Breast epithelium (tissue), 3 donors: ENCODE results near the gene RBL2.

Source experiments
- POLR2A ChIP-seq: fragments of 450-650 bp; IDR thresholded peaks from one replicate; pipeline ENCODE4 v1.6.1; 2016; ENCODE audit warnings: antibody characterized with exemption, mild to moderate bottlenecking, moderate library complexity
- POLR2AphosphoS5 ChIP-seq, 3 donors: sonication (generic); formaldehyde crosslinking; IDR thresholded peaks; one replicate each; pipeline ENCODE4 v1.6.1; 2017; ENCODE audit warnings: antibody characterized with exemption in 3 of 3
- TF ChIP-seq, protein P1 (sequence below), 3 donors: fragments of 450-650 bp; IDR thresholded peaks; one replicate each; pipeline ENCODE4 v1.5.1; 2016 to 2017; ENCODE audit warnings: antibody characterized with exemption in 3 of 3, mild to moderate bottlenecking in 3 of 3, moderate library complexity in 3 of 3

DNA sequence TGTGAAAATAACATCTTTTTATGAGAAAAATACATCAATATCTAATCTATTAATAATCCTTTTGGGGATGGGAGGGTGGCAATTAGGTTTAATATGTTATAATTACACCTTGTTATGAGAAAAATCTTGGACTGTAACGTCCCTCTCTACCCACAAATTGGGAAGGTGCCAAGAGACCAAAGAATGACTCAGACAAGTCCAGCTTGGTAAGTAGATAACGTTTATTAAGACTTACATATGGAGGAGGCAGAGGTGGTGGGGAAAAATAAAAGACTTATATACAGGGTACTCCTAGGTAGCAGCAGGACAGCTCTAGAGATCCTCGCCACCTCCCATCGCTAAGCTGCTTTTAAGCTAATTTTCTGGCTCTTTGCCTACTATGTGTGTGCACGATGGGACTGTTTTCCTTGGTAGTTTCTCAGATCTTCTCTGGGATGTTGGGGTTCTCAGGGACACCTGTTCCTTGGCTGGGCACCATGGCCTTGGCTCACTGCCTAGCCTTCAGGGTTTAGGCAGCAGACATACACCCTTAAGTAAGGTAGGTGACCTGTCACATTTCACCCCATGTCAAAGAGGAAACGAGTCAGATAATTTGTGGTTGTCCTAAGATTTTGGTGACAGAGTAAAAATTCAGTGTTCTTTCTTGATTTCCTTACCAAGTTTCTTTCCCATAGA, 31.5 kb downstream of the RBL2 start:
- TF ChIP-seq, protein P1, sequence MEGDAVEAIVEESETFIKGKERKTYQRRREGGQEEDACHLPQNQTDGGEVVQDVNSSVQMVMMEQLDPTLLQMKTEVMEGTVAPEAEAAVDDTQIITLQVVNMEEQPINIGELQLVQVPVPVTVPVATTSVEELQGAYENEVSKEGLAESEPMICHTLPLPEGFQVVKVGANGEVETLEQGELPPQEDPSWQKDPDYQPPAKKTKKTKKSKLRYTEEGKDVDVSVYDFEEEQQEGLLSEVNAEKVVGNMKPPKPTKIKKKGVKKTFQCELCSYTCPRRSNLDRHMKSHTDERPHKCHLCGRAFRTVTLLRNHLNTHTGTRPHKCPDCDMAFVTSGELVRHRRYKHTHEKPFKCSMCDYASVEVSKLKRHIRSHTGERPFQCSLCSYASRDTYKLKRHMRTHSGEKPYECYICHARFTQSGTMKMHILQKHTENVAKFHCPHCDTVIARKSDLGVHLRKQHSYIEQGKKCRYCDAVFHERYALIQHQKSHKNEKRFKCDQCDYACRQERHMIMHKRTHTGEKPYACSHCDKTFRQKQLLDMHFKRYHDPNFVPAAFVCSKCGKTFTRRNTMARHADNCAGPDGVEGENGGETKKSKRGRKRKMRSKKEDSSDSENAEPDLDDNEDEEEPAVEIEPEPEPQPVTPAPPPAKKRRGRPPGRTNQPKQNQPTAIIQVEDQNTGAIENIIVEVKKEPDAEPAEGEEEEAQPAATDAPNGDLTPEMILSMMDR (IDR thresholded peaks at IDR 0.05): no peak
- TF ChIP-seq POLR2A (no peak), POLR2AphosphoS5 (IDR thresholded peaks at IDR 0.05) (no peak)
